ENCODE data around the gene LMNB1. TPM values are rescaled to one million over a fixed set of nuclear protein-coding genes. Genes with fewer than 3 reads are reported as not detected.

Gene LMNB1
- total and polyA plus RNA-seq, 2 experiments from 2014 or later: 20.1 to 269 TPM

- H3K9me3 Mint-ChIP-seq: no peaks in the 10 kb centered on the region
- no peak overlapping the region for H3K4me3 Mint-ChIP-seq
- Histone ChIP-seq H3F3A (replicated peaks; ENCODE audit: low read depth) (no peaks in the 10 kb centered on the region), H2AFZ (no peak overlapping the region), H3K27ac (ENCODE audit: low read depth) (no peak overlapping the region), H3K36me3 (ENCODE audit: insufficient read depth) (no peaks in the 10 kb centered on the region), H4K20me1 (replicated peaks; ENCODE audit: insufficient read depth) (no peaks in the 10 kb centered on the region), H3K4me2 (no peak overlapping the region), H3K27me3 (ENCODE audit: insufficient read depth) (no peaks in the 10 kb centered on the region), H3K9me2 (ENCODE audit: insufficient read depth) (no peaks in the 10 kb centered on the region; the same call in 1 of the 2 replicates), H3K4me3 (no peak overlapping the region), H3K79me2 (replicated peaks; ENCODE audit: insufficient read depth) (no peaks in the 10 kb centered on the region), H3K4me1 (ENCODE audit: insufficient read depth) (no peaks in the 10 kb centered on the region)
- no peak overlapping the region for H3K27ac Mint-ChIP-seq
- H3K4me1 Mint-ChIP-seq: peaks cover 6% of the 10 kb centered on the region; the same call in 2 of the 3 replicates
- TF ChIP-seq POLR2AphosphoS5 (IDR thresholded peaks at IDR 0.05; ENCODE audit: low read depth) (no peak), JUNB (IDR thresholded peaks at IDR 0.05; ENCODE audit: unreplicated experiment) (no peak), ZNF331 (CRISPR knock-in tag; IDR thresholded peaks at IDR 0.05; ENCODE audit: low read depth) (no peak), REST (IDR thresholded peaks at IDR 0.05; ENCODE audit: unreplicated experiment) (no peak), ZNF114 (CRISPR knock-in tag; IDR thresholded peaks at IDR 0.05) (no peak), CREB1 (CRISPR knock-in tag; IDR thresholded peaks at IDR 0.05; ENCODE audit: low read depth) (no peak), ZNF462 (CRISPR knock-in tag; IDR thresholded peaks at IDR 0.05) (no peak), CTCF (conservative IDR thresholded peaks at IDR 0.05; ENCODE audit: low read depth in 2 of 2) (no peak), STAT1 (IDR thresholded peaks at IDR 0.05; ENCODE audit: unreplicated experiment) (no peak), NANOG (IDR thresholded peaks at IDR 0.05; ENCODE audit: borderline replicate concordance) (no peak), ETS1 (IDR thresholded peaks at IDR 0.05) (no peak), EZH2 (IDR thresholded peaks at IDR 0.05; ENCODE audit: low read depth, unreplicated experiment) (no peak), EZH2phosphoT487 (IDR thresholded peaks at IDR 0.05; ENCODE audit: unreplicated experiment) (no peak)
- ATAC-seq (no peak), DNase-seq (ENCODE audit: low spot score) (no peak)
- H3K27me3 Mint-ChIP-seq (ENCODE audit: insufficient read depth, low read depth, poor library complexity): peaks cover 3% of the 10 kb centered on the region
- H3K36me3 Mint-ChIP-seq (ENCODE audit: low read depth): no peaks in the 10 kb centered on the region
Observed at GRCh38 chr5:126883564-126884245, 106.8 kb downstream of the LMNB1 start.

Data from GM23338 (cell line).